HepG2 (cell line): Measurements from ENCODE around the gene UPF3A. TPM values are rescaled to one million over a fixed set of nuclear protein-coding genes. Genes with fewer than 3 reads are reported as not detected.

Experiments
- ATF1 ChIP-seq: IDR thresholded peaks from 2 replicates; pipeline ENCODE4 v1.6.1; 2016; ENCODE audit warnings: mild to moderate bottlenecking, control low read depth
- BCL3 ChIP-seq: sonication (generic); formaldehyde crosslinking; IDR thresholded peaks from 2 replicates; pipeline ENCODE4 v1.5.1; 2020; ENCODE audit warnings: mild to moderate bottlenecking, missing genetic modification reagents, moderate library complexity
- BORCS8-MEF2B ChIP-seq: sonication (generic); formaldehyde crosslinking; IDR thresholded peaks from 2 replicates; pipeline ENCODE4 v1.8.0; 2022; ENCODE audit warnings: mild to moderate bottlenecking, missing genetic modification reagents
- DMAP1 ChIP-seq: IDR thresholded peaks from 2 replicates; pipeline ENCODE4 v1.6.1; 2016
- MEIS2 ChIP-seq: sonication (generic); formaldehyde crosslinking; IDR thresholded peaks from 2 replicates; pipeline ENCODE4 v1.9.0; 2021; ENCODE audit warnings: mild to moderate bottlenecking, missing genetic modification reagents
- MXD3 ChIP-seq: IDR thresholded peaks from 2 replicates; pipeline ENCODE4 v1.6.1; 2016; ENCODE audit warnings: mild to moderate bottlenecking, missing biosample characterization, missing genetic modification reagents
- NKX3-1 ChIP-seq: sonication (generic); formaldehyde crosslinking; IDR thresholded peaks from 2 replicates; pipeline ENCODE4 v1.5.0; 2020; ENCODE audit warnings: missing genetic modification reagents
- TBX2 ChIP-seq: sonication (generic); formaldehyde crosslinking; IDR thresholded peaks from 2 replicates; pipeline ENCODE4 v1.5.0; 2020; ENCODE audit warnings: missing genetic modification reagents, mild to moderate bottlenecking, borderline replicate concordance
- THRA ChIP-seq: sonication (generic); formaldehyde crosslinking; IDR thresholded peaks from 2 replicates; pipeline ENCODE4 v1.4.0; 2020; ENCODE audit warnings: missing genetic modification reagents, borderline replicate concordance
- YY1 ChIP-seq: IDR thresholded peaks from 2 replicates; pipeline ENCODE4 v1.6.1; 2011; ENCODE audit warnings: low read length, low read depth, moderate library complexity, mild to moderate bottlenecking; ENCODE audit not compliant: insufficient read depth, insufficient replicate concordance
- ZNF142 ChIP-seq: sonication (generic); formaldehyde crosslinking; IDR thresholded peaks from 2 replicates; pipeline ENCODE4 v1.4.0; 2020; ENCODE audit warnings: missing genetic modification reagents
- ZNF18 ChIP-seq: sonication (generic); formaldehyde crosslinking; IDR thresholded peaks from 2 replicates; pipeline ENCODE4 v1.8.0; 2022; ENCODE audit warnings: mild to moderate bottlenecking, missing genetic modification reagents; ENCODE audit not compliant: insufficient replicate concordance
- ZNF280B ChIP-seq: sonication (generic); formaldehyde crosslinking; IDR thresholded peaks from 2 replicates; pipeline ENCODE4 v1.5.0; 2020; ENCODE audit warnings: missing genetic modification reagents, mild to moderate bottlenecking, borderline replicate concordance
- ZNF335 ChIP-seq: sonication (generic); formaldehyde crosslinking; IDR thresholded peaks from 2 replicates; pipeline ENCODE4 v1.4.0; 2020; ENCODE audit warnings: missing genetic modification reagents
- ZNF576 ChIP-seq: sonication (generic); formaldehyde crosslinking; IDR thresholded peaks from 2 replicates; pipeline ENCODE4 v1.4.0; 2020; ENCODE audit warnings: mild to moderate bottlenecking, missing genetic modification reagents
- polyA plus RNA-seq, 8 experiments: library from polyadenylated mRNA; depleted of rRNA in 3 of 8; stranded (reverse) in 7 of 8; unstranded in 1 of 8; fragments of >200 nt; fragmentation: Illumina TruSeq in 4 of 8; extraction: Trizol in 4 of 8; gene quantifications; 2 replicates each; pipeline versions ENCODE4 v1.2.1 to v1.2.3, GENCODE V29; 2011 to 2016; ENCODE audit warnings: low read depth in 4 of 8, missing spikeins in 1 of 8, mixed read lengths in 1 of 8; ENCODE audit not compliant: insufficient read depth in 1 of 8
- total RNA-seq, 5 experiments: library from RNA; depleted of rRNA; stranded (reverse); fragments of >200 nt; fragmentation: Illumina TruSeq; extraction: Trizol; gene quantifications; 2 replicates each; pipeline ENCODE4 v1.2.3, GENCODE V29; 2016; ENCODE audit warnings: low read depth in 1 of 5

Gene UPF3A
- total and polyA plus RNA-seq, 2 of the 13 experiments (the other 11 are each of a cell fraction or from before 2014, with no cell fraction given) = 60.2 to 63.8 TPM

- peak; percentile 94 for TF ChIP-seq MEIS2 (CRISPR knock-in tag)
- peak; percentile 68 for TF ChIP-seq MXD3 (CRISPR knock-in tag)
- peak; percentile 89 for TF ChIP-seq ZNF142 (CRISPR knock-in tag)
- peak; percentile 88 for TF ChIP-seq BCL3 (CRISPR knock-in tag)
- TF ChIP-seq NKX3-1 = peak; percentile 84; the same call in 1 of the 2 replicates
- no peak for TF ChIP-seq ZNF335 (CRISPR knock-in tag)
- TF ChIP-seq BORCS8-MEF2B = peak; percentile 95; the same call in 1 of the 2 replicates
- TF ChIP-seq THRA = peak; percentile 34; the same call in 1 of the 2 replicates
- TF ChIP-seq YY1 = peak; percentile 87
- peak; percentile 74 for TF ChIP-seq TBX2 (CRISPR knock-in tag)
- TF ChIP-seq ZNF18 = peak; percentile 68
- TF ChIP-seq DMAP1 (CRISPR knock-in tag) = 0 out of 2 replicates have a peak, but pooled peaks have one; percentile 15
- no peak for TF ChIP-seq ZNF576
- peak; percentile 63; the same call in 1 of the 2 replicates for TF ChIP-seq ZNF280B (CRISPR knock-in tag)
- TF ChIP-seq ATF1 (CRISPR knock-in tag) = no peak
Measured at GRCh38 chr13:114314074-114314912, 32.9 kb downstream of the UPF3A start, which contains the start of gene CHAMP1 (continued).
